A549 (cell line): ENCODE measurements around the gene BEND6.

Experiments
- CEBPB ChIP-seq, 2 experiments: fragments of >200 bp in 1 of 2; sonication (Bioruptor Twin) in 1 of 2; formaldehyde crosslinking in 1 of 2; IDR thresholded peaks; 2 replicates each; pipeline ENCODE4 v1.6.1; 2012 to 2016
- EP300 ChIP-seq, 2 experiments: fragments of >200 bp; sonication (Bioruptor Twin); formaldehyde crosslinking; IDR thresholded peaks; 2 replicates in 1 of 2; 3 replicates in 1 of 2; pipeline ENCODE4 v1.6.1; 2016 to 2017
- ESRRA ChIP-seq: fragments of 150-350 bp; IDR thresholded peaks from 2 replicates; pipeline ENCODE4 v1.6.1; 2014; ENCODE audit warnings: mild to moderate bottlenecking, low read length, borderline replicate concordance
- HOXA7 ChIP-seq: fragments of 250-450 bp; sonication (Bioruptor Pico); IDR thresholded peaks from 2 replicates; pipeline ENCODE4 v1.5.0; 2020; ENCODE audit warnings: mild to moderate bottlenecking, moderate library complexity
- KDM5A ChIP-seq: fragments of 200-600 bp; sonication (generic); IDR thresholded peaks from 2 replicates; pipeline ENCODE4 v1.6.1; 2016; ENCODE audit warnings: antibody characterized with exemption, mild to moderate bottlenecking
- MAFK ChIP-seq: fragments of 450-650 bp; IDR thresholded peaks from 2 replicates; pipeline ENCODE4 v1.6.1; 2014; ENCODE audit not compliant: partially characterized antibody
- POLR2A ChIP-seq: IDR thresholded peaks from 2 replicates; pipeline ENCODE4 v1.6.1; 2012; ENCODE audit warnings: mild to moderate bottlenecking, low read length
- RAD21 ChIP-seq, 2 experiments: fragments of >200 bp in 1 of 2; sonication (Bioruptor Twin) in 1 of 2; formaldehyde crosslinking in 1 of 2; IDR thresholded peaks in 1 of 2; conservative IDR thresholded peaks in 1 of 2; 2 replicates in 1 of 2; 3 replicates in 1 of 2; pipeline ENCODE4 v1.6.1; 2012 to 2018; ENCODE audit warnings: inconsistent platforms in 1 of 2
- USF2 ChIP-seq: fragments of 450-650 bp; IDR thresholded peaks from 2 replicates; pipeline ENCODE4 v1.6.1; 2014; ENCODE audit warnings: antibody characterized with exemption
- ZFP36 ChIP-seq: fragments of 450-650 bp; IDR thresholded peaks from 2 replicates; pipeline ENCODE4 v1.6.1; 2014; ENCODE audit warnings: borderline replicate concordance; ENCODE audit not compliant: partially characterized antibody
- TF ChIP-seq, protein P1 (sequence below): fragments of >200 bp; sonication (Bioruptor Twin); formaldehyde crosslinking; IDR thresholded peaks from 3 replicates; pipeline ENCODE4 v1.5.1; 2016
- TF ChIP-seq, protein P2 (sequence below): fragments of 200-600 bp; sonication (generic); IDR thresholded peaks from 2 replicates; pipeline ENCODE4 v1.6.1; 2016; ENCODE audit warnings: antibody characterized with exemption, mild to moderate bottlenecking, moderate library complexity

- TF ChIP-seq RAD21 (conservative IDR thresholded peaks at IDR 0.05 in 1 of 2, IDR thresholded peaks at IDR 0.05 in 1 of 2) (peak in 1 of 2 experiments; percentile 32; a peak in 2 of 5 replicates), ZFP36 (no peak), ESRRA (no peak), HOXA7 (CRISPR knock-in tag) (no peak), MAFK (no peak), EP300 (IDR thresholded peaks at IDR 0.05) (no peak), KDM5A (no peak), POLR2A (no peak), CEBPB (IDR thresholded peaks at IDR 0.05) (no peak), USF2 (no peak)
- TF ChIP-seq, protein P1, sequence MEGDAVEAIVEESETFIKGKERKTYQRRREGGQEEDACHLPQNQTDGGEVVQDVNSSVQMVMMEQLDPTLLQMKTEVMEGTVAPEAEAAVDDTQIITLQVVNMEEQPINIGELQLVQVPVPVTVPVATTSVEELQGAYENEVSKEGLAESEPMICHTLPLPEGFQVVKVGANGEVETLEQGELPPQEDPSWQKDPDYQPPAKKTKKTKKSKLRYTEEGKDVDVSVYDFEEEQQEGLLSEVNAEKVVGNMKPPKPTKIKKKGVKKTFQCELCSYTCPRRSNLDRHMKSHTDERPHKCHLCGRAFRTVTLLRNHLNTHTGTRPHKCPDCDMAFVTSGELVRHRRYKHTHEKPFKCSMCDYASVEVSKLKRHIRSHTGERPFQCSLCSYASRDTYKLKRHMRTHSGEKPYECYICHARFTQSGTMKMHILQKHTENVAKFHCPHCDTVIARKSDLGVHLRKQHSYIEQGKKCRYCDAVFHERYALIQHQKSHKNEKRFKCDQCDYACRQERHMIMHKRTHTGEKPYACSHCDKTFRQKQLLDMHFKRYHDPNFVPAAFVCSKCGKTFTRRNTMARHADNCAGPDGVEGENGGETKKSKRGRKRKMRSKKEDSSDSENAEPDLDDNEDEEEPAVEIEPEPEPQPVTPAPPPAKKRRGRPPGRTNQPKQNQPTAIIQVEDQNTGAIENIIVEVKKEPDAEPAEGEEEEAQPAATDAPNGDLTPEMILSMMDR, result no peak
- TF ChIP-seq, protein P2, sequence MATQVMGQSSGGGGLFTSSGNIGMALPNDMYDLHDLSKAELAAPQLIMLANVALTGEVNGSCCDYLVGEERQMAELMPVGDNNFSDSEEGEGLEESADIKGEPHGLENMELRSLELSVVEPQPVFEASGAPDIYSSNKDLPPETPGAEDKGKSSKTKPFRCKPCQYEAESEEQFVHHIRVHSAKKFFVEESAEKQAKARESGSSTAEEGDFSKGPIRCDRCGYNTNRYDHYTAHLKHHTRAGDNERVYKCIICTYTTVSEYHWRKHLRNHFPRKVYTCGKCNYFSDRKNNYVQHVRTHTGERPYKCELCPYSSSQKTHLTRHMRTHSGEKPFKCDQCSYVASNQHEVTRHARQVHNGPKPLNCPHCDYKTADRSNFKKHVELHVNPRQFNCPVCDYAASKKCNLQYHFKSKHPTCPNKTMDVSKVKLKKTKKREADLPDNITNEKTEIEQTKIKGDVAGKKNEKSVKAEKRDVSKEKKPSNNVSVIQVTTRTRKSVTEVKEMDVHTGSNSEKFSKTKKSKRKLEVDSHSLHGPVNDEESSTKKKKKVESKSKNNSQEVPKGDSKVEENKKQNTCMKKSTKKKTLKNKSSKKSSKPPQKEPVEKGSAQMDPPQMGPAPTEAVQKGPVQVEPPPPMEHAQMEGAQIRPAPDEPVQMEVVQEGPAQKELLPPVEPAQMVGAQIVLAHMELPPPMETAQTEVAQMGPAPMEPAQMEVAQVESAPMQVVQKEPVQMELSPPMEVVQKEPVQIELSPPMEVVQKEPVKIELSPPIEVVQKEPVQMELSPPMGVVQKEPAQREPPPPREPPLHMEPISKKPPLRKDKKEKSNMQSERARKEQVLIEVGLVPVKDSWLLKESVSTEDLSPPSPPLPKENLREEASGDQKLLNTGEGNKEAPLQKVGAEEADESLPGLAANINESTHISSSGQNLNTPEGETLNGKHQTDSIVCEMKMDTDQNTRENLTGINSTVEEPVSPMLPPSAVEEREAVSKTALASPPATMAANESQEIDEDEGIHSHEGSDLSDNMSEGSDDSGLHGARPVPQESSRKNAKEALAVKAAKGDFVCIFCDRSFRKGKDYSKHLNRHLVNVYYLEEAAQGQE, result no peak
Measured at GRCh38 chr6:56961151-56961550, 6.2 kb downstream of the BEND6 start.
